Stimulated activated CD4-positive, alpha-beta T cell treated with anti-CD3 and anti-CD28 coated beads, Interleukin-4, amount 100 ng/mL, for 24 hours (primary cell): ENCODE data around the gene TK1.
"Not testable (repeated sequence)": the region's sequence is repeated elsewhere in the genome, so short reads cannot be mapped to it uniquely, and the experiment has no call there.

Source experiments
- DNase-seq: peaks from one replicate; pipeline ENCODE4 v3.0.0-alpha.2; 2020

The TK1 gene

GRCh38 chr17:78175643-78175981 is 11.2 kb downstream of the TK1 start:
- DNase-seq, result no peak

- no peak for DNase-seq
Measured at GRCh38 chr17:78174870-78175642, 11.8 kb downstream of the TK1 start.

GRCh38 chr17:78174346-78174869 is 12.4 kb downstream of the TK1 start:
- DNase-seq, result no peak

GRCh38 chr17:78173097-78173715 is 13.6 kb downstream of the TK1 start:
- no peak for DNase-seq

- DNase-seq, result no peak
Measured at GRCh38 chr17:78172249-78173051, 14.4 kb downstream of the TK1 start.

- DNase-seq, result not testable (repeated sequence)
Measured at GRCh38 chr17:78171591-78172248, 15.1 kb downstream of the TK1 start.

GRCh38 chr17:78170692-78171590 is 15.9 kb downstream of the TK1 start:
- DNase-seq, result no peak

GRCh38 chr17:78168903-78169793 is 17.7 kb downstream of the TK1 start:
- DNase-seq, result peak; percentile 61

- peak; percentile 85 for DNase-seq
Measured at GRCh38 chr17:78168242-78168902, 18.5 kb downstream of the TK1 start, which contains the start of gene SYNGR2. TSS of gene SYNGR2 (plus strand) at chr17:78168581. CDS start at chr17:78168617, 36 bp downstream.

GRCh38 chr17:78166416-78166815 is 20.4 kb downstream of the TK1 start:
- DNase-seq, result no peak

GRCh38 chr17:78164748-78165607 is 21.9 kb downstream of the TK1 start:
- no peak for DNase-seq

GRCh38 chr17:78163881-78164747 is 22.7 kb downstream of the TK1 start:
- no peak for DNase-seq

- DNase-seq, result no peak
Measured at GRCh38 chr17:78159575-78160158, 27.2 kb downstream of the TK1 start.

GRCh38 chr17:78154903-78155811 is 31.7 kb downstream of the TK1 start:
- no peak for DNase-seq

GRCh38 chr17:78151514-78152008 is 35.3 kb downstream of the TK1 start:
- DNase-seq, result no peak

- no peak for DNase-seq
Measured at GRCh38 chr17:78148286-78149016, 38.4 kb downstream of the TK1 start.
